ENCODE data around the gene YBX3.
A peak's percentile ranks its signal among the peaks of the same experiment; 100 is the strongest.

Gene YBX3

GRCh38 chr12:10721651-10722501 is 1.2 kb downstream of the YBX3 start:
- DNase-seq = no peak

GRCh38 chr12:10720974-10721650 is 2.0 kb downstream of the YBX3 start:
- DNase-seq = no peak

DNA sequence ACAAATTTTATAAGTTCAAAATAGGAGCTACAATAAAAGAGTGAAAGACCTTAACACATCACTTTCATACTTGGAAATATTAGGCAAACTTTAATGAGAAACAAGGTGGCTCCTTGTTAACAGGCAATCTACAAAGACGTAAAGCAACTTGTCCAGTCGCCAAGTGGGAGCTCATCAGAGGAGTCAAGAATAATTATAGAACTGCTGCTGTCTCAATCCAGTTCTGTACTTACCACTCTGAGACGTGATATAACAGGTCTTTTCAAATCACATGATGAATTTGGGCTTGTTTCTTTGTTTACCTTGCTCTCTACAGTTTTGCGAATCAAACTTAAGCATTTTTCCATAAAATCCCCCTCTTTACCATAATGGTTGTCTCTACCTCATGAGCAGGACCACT is 3.6 kb downstream of the YBX3 start:
- DNase-seq = no peak

- DNase-seq = no peak
These were observed 4.8 kb downstream of the YBX3 start for GRCh38 chr12:10718279-10718821.

DNA sequence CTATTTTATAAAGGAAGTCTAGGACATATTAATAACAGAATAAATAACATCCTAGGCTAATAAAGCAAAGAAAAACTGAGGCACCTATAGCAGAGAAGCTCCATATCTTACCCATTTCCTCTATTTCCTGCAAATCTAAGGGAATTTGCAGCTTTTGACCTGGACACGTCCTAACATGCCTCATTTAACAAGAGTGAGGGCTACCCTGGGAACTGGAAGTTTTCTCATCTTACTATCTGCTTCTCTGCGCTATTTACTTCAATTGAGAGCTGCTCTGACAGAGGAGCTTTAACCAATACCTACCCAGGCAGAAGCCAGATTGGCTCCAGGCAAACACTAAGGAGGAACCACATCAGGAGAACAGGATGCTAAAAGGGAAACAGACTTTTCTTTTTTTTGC is 5.7 kb downstream of the YBX3 start:
- no peak for DNase-seq

GRCh38 chr12:10716704-10717315 is 6.3 kb downstream of the YBX3 start:
- no peak for DNase-seq

GRCh38 chr12:10716277-10716676 is 6.8 kb downstream of the YBX3 start:
- no peak for DNase-seq

- no peak for DNase-seq
These were observed 7.6 kb downstream of the YBX3 start for GRCh38 chr12:10715491-10715890.

DNA sequence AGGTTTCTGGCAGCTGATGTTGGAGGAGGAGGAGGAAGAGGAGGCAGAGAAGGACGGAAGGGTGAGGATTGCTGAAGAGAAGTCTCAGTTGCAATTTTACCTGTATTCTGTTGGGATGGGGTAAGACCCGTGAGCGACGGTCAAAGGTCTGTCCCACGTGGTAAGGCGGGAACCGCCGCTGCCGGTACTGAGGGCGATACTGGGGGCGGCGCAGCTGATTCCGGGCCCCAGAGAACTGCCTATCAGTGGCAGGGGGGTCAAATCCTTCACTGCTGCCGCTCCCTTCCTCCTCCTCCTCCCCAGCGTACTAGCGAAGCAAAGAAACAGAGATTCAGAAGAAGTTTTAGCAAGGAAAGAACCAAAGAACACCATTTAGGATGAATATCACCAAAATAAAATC is 13.3 kb downstream of the YBX3 start:
- no peak for DNase-seq

DNA sequence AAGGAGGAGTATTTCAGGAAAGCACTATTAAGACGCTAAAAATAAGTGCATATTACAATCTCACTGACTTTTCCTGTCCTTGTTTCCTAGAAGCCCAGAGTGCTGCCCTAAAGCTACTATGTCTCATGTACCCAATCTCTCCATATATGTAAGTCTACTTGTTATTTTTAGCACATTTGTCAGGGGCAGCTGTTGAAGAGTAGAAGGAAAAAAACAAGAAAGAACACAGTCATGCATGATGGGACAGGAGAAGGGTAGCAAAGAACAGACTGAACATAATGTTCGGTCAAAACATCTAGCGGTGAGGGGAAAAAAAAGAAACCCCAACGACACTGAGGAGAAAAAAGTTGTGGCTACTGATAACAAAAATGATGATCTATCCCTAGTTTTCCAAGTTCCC is 14.3 kb downstream of the YBX3 start:
- DNase-seq = no peak

- no peak for DNase-seq
These were observed 17.5 kb downstream of the YBX3 start for GRCh38 chr12:10705655-10706054.

GRCh38 chr12:10701843-10702242 is 21.3 kb downstream of the YBX3 start:
- no peak for DNase-seq

- DNase-seq = no peak
These were observed 21.9 kb downstream of the YBX3 start for GRCh38 chr12:10701131-10701681.

- no peak for DNase-seq
These were observed 22.5 kb downstream of the YBX3 start for GRCh38 chr12:10700581-10700980.

- no peak for DNase-seq
These were observed 25.3 kb downstream of the YBX3 start for GRCh38 chr12:10697862-10698261.

DNA sequence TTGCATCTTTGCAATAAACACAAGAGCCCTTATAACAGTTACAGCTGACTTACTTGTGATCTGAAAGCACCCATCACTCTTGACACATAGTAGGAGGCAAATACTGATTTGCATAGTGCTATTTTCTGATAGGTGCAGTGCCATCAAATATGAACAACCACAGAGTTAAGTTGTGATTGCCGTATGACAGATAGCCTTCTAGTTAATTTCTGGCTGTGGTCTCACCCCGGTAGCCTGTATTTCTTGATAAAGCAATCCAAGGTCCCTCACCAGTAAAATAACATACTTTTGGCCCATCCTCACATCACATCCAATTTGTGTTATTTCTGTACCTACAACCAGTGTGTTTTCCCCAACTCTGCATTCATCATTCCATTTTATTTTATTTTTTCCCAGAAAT is 26.0 kb downstream of the YBX3 start:
- no peak for DNase-seq

GRCh38 chr12:10690906-10691305 is 32.2 kb downstream of the YBX3 start:
- DNase-seq = no peak

- DNase-seq = no peak
These were observed 34.0 kb downstream of the YBX3 start for GRCh38 chr12:10689146-10689545.

- no peak for DNase-seq
These were observed 35.1 kb downstream of the YBX3 start for GRCh38 chr12:10688042-10688441.

- peak; percentile 47 for DNase-seq
These were observed 49.3 kb downstream of the YBX3 start, which contains the start of gene STYK1 for GRCh38 chr12:10673659-10674384. TSS of gene STYK1 (minus strand) at chr12:10674052. CDS start at chr12:10634618, 39,434 bp downstream.

GRCh38 chr12:10672231-10672868 is 50.8 kb downstream of the YBX3 start:
- no peak for DNase-seq

DNA sequence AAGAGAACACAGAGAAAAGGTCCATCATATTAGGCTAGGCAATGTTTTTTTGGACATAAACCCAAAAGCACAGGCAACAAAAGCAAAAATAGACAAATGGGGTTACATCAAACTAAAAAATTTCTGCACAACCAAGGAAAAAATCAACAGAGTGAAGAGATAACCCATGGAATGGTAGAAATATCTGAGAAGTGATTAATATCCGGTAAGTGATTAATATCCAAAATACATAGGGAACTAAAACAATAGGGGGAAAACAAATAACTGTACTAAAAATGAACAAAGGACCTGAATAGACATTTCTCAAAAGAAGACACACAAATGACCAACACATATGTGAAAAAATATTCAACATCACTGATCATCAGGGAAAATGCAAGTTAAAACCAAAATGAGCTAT is 53.6 kb downstream of the YBX3 start:
- DNase-seq = no peak
